ENCODE measurements around the gene KLHL14.
A peak's percentile ranks its signal among the peaks of the same experiment; 100 is the strongest.

KLHL14 gene

DNA sequence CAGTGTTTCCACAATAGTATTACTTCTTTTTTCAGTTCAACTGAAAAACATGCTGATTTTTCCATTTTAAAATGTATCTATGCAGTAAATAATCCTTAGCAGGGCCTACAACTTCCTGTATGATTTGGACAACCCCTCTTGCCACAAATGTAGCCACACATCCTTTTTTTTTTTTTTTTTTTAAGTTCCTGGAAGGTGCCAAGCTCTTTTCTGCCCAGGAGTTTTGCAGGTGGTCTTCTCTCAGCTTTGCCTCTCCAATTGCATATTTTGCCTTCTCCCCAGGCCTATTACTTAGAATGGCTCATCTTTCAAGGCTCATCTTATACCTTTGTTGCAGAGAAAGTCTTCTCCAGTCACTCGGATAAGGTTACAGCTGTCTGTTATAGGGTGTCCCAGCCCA is 11.6 kb downstream of the KLHL14 start:
- no peak for TF ChIP-seq ZNF274 (IDR thresholded peaks at IDR 0.05; ENCODE audit: low read depth, low read length)

GRCh38 chr18:32760391-32760790 is 12.4 kb downstream of the KLHL14 start:
- no peak overlapping the region for H3K4me3 ChIP-seq (ENCODE audit: low read length)
- no peak for TF ChIP-seq ZNF274 (IDR thresholded peaks at IDR 0.05; ENCODE audit: low read depth, low read length)

More for the DNA sequence above, 11.6 kb downstream of the KLHL14 start:
- H3K4me3 ChIP-seq (ENCODE audit: low read length) = no peak overlapping the region

GRCh38 chr18:32759611-32760167 is 13.1 kb downstream of the KLHL14 start:
- H3K4me3 ChIP-seq (ENCODE audit: low read length) = no peak overlapping the region
- TF ChIP-seq ZNF274 (IDR thresholded peaks at IDR 0.05; ENCODE audit: low read depth, low read length) = no peak

DNA sequence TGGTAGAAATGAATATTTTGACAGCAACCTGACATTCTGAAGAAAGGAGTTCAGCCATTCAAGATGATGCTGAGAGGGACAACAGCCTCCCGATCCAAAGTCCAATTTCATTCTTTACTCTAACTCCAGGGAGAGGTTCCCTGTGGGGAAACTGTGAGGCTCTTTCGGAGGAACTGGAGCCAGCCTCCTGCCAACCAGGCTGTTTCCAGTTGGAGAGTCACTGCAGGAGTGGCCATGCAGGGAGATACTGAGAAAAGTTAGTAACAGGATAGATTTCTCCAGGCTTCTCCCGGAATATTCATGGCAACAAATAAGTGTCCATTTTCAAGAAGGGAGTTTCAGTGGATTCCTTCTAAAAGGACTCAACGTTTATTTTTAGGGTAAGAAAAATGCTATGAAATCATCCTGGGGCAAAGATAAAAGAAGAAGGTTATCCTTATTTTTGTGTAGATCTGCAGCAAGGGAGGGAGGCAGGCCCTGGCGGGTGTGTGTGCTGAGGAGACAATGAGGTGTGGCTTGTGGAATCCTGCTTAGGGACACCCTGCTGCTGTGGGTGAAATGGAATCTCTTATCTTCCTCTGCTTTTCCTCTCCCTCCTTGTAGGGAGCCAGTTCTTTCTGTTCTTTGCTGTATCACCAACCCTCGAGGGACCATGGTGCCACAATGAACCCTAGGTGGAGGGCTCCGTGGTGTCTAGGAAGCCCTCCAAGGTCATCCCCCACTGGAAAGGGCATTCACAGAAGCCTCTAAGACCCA is 18.1 kb downstream of the KLHL14 start:
- no peak for TF ChIP-seq ZNF274 (IDR thresholded peaks at IDR 0.05; ENCODE audit: low read depth, low read length)
- H3K4me3 ChIP-seq (ENCODE audit: low read length) = no peak overlapping the region

DNA sequence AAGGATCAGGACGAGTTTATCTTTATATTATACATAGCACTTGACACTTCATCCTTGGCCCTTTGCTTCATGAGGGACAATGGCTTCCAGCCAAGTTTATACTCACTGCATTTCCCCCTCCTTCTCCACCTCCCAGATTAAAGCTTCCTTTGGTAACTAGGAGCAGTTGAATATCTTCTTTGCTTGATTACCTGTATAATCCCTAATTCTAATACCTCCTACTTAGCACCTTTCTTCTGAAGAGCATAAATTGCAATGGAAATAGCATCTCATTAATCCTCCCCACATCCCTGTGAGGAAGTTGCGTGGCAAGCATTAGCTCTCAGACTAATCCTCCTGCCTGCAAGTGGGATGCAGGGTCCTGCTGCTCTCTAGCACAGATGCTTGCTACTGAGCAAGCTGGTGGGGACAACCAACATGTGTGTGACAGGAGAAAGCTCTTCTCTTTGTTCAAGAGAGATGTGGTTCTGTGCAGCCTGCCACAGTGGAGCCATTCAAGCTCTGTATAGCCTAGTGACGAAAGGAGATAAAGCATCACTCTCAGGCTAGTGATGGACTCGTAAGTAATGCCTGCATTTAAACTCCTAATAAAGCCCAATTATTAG is 19.1 kb downstream of the KLHL14 start:
- TF ChIP-seq ZNF274 (IDR thresholded peaks at IDR 0.05; ENCODE audit: low read depth, low read length) = no peak
- no peak overlapping the region for H3K4me3 ChIP-seq (ENCODE audit: low read length)

- TF ChIP-seq ZNF274 (IDR thresholded peaks at IDR 0.05; ENCODE audit: low read depth, low read length) = no peak
- H3K4me3 ChIP-seq (ENCODE audit: low read length) = no peak overlapping the region
Observed at GRCh38 chr18:32750328-32750727, 22.5 kb downstream of the KLHL14 start.

DNA sequence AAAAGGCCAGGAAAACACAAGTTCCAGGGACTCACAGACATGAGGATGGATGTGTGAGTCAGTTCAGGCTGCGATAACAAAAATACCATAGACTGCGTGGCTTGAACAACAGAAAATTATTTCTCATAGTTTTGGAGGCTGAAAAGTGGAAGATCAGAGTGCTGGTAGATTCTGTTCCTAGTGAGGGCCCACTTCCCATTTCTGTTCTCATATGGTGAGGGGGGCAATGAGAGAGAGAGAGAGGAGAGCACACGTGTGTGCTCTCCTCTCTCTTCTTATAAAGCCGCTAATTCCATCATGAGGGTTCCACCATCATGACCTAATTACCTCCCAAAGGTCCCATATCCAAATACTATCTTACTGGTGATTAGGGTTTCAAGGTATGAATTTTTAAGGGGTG is 23.0 kb downstream of the KLHL14 start:
- TF ChIP-seq ZNF274 (IDR thresholded peaks at IDR 0.05; ENCODE audit: low read depth, low read length) = no peak
- no peak overlapping the region for H3K4me3 ChIP-seq (ENCODE audit: low read length)

DNA sequence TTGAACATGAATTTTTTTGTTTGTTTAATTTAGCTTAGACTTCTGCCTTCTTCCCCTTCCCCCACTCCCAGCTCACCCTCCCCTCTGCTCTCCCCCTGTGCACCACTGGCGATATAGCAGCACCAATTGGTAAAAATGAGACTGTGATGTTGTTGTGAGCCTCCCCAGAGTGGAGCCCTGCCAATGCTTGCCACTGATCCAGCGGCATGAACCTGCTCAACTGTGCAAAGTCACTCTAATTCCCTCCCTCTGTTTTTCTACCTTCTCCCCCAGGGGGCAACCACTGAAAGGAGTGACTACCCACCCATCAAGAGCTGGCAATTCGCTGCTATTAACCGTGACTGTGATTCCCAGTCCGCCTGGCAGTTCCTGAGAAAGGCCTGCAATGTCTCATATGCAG is 30.2 kb downstream of the KLHL14 start:
- no peak overlapping the region for H3K4me3 ChIP-seq (ENCODE audit: low read length)
- TF ChIP-seq ZNF274 (IDR thresholded peaks at IDR 0.05; ENCODE audit: low read depth, low read length) = no peak

- H3K4me3 ChIP-seq (ENCODE audit: low read length) = no peak overlapping the region
Observed at GRCh38 chr18:32735781-32736180, 37.0 kb downstream of the KLHL14 start.

DNA sequence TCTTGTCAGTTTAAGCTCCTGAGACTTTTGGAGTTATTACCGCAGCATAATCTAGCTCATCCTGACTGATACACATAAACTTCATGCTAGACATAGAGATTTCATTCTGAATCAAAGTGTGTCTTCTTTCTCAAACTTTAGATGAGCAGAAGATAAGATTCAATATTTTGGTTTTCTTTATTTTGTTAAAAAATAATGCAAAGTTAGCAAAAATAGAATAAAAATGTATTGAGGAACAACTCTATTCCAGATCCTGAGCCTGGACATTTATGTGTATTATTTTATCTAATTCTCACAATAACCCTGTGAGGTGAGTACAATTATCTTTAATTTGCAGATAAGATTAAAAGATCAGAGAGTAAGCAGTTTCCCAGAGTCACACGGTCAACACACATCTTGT is 38.4 kb downstream of the KLHL14 start:
- H3K4me3 ChIP-seq (ENCODE audit: low read length) = no peak overlapping the region

More at GRCh38 chr18:32735781-32736180, 37.0 kb downstream of the KLHL14 start:
- TF ChIP-seq ZNF274 (IDR thresholded peaks at IDR 0.05; ENCODE audit: low read depth, low read length) = no peak

GRCh38 chr18:32732165-32732564 is 40.7 kb downstream of the KLHL14 start:
- no peak overlapping the region for H3K4me3 ChIP-seq (ENCODE audit: low read length)
- TF ChIP-seq ZNF274 (IDR thresholded peaks at IDR 0.05; ENCODE audit: low read depth, low read length) = no peak

More for the DNA sequence above, 38.4 kb downstream of the KLHL14 start:
- no peak for TF ChIP-seq ZNF274 (IDR thresholded peaks at IDR 0.05; ENCODE audit: low read depth, low read length)

DNA sequence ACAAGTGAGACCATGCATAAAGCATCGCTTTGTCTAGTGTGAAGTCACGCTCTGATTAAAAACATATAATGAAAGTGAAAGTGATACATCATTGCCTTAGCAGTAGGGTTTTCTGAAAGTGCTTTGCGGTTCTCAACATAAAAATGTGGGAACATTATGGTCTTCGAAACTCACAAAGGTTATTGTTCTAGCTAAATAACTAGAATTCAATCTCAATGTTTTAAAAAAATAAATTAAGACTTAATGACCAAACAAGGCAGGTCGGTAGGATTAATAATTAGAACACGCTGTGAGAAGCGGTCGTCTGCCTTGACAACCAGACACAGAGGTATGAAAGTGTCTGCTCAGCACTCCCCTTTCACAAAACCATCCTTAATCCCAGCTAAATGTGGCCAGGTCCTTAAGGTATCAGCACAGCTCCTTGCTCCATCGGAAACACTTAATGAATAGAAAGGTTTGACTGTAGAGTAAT is 42.2 kb downstream of the KLHL14 start:
- peak overlapping the region; percentile 39 for H3K4me3 ChIP-seq (ENCODE audit: low read length)
- TF ChIP-seq ZNF274 (IDR thresholded peaks at IDR 0.05; ENCODE audit: low read depth, low read length) = no peak

DNA sequence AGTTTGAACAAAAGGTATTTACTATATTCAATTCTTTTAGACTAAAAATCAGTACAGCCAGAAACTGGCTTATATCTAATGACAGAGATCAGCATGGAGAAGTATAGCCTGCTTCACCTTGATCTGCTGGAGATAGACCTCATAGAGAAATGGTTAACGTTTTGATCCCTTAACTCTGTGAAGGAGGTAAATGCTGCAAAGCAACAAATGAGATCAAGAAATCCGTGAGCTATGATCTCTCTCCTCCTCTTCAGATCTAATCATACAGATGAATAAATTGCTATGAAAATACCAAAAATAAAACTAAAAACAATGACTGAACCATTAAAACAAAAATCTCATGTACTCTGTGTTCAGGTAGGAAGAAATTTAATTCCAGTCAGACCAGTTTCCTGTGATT is 42.8 kb downstream of the KLHL14 start:
- no peak for TF ChIP-seq ZNF274 (IDR thresholded peaks at IDR 0.05; ENCODE audit: low read depth, low read length)
- H3K4me3 ChIP-seq (ENCODE audit: low read length) = peak overlapping the region; percentile 39; the same call in 1 of the 2 replicates

GRCh38 chr18:32724071-32724749 is 48.6 kb downstream of the KLHL14 start:
- TF ChIP-seq ZNF274 (IDR thresholded peaks at IDR 0.05; ENCODE audit: low read depth, low read length) = no peak
- H3K4me3 ChIP-seq (ENCODE audit: low read length) = no peak overlapping the region
